Prostate gland (tissue), 2 donors: ENCODE results near the gene RNF40. TPM values are rescaled to one million over a fixed set of nuclear protein-coding genes. Genes with fewer than 3 reads are reported as not detected.
A peak's percentile ranks its signal among the peaks of the same experiment; 100 is the strongest.

ENCODE experiments used
- DNase-seq: peaks from one replicate; pipeline ENCODE4 v3.0.0-alpha.2; 2019; ENCODE audit warnings: low spot score
- H3K27ac ChIP-seq, 2 donors: fragments of 200-600 bp; sonication (generic); 2 replicates each; pipeline ENCODE4 v1.5.1; 2017 to 2019
- H3K27me3 ChIP-seq: fragments of 200-600 bp; sonication (generic); replicated peaks from 2 replicates; pipeline ENCODE4 v1.5.1; 2019; ENCODE audit not compliant: insufficient read depth
- H3K36me3 ChIP-seq, 2 donors: fragments of 200-600 bp; sonication (generic); 1 replicate in 1 of 2; 2 replicates in 1 of 2; pipeline versions ENCODE4 v1.5.1 to v1.8.1; 2017 to 2019
- H3K4me1 ChIP-seq: fragments of 200-600 bp; sonication (generic); replicated peaks from 2 replicates; pipeline ENCODE4 v1.5.1; 2019
- H3K4me3 ChIP-seq, 2 donors: fragments of 200-600 bp; sonication (generic); 2 replicates each; pipeline ENCODE4 v1.5.1; 2017 to 2019
- H3K9me3 ChIP-seq: fragments of 200-600 bp; sonication (generic); 2 replicates; pipeline ENCODE4 v1.5.1; 2017
- POLR2A ChIP-seq: fragments of 450-650 bp; IDR thresholded peaks from one replicate; pipeline ENCODE4 v1.6.1; 2016; ENCODE audit warnings: antibody characterized with exemption, mild to moderate bottlenecking
- POLR2AphosphoS5 ChIP-seq: sonication (generic); formaldehyde crosslinking; IDR thresholded peaks from one replicate; pipeline ENCODE4 v1.6.1; 2017; ENCODE audit warnings: antibody characterized with exemption
- WGBS: methylation state at CpG from one replicate; pipeline ENCODE4 v1.1.5; 2018; 5-methylcytosine and 5-hydroxymethylcytosine counted together
- intact Hi-C: fragments of 100-400 bp; cut with DNase I; formaldehyde crosslinking; loops from one replicate; pipeline ENCODE4 v1.14.2; 2022
- total RNA-seq, 2 donors: library from RNA; depleted of rRNA; stranded (reverse); fragments of >200 nt; gene quantifications; one replicate each; pipeline ENCODE4 v1.1.0, GENCODE V29; 2016
- TF ChIP-seq, protein P1 (sequence below), 4 experiments: fragments of 200-600 bp in 2 of 4; fragments of 450-650 bp in 2 of 4; sonication (generic) in 2 of 4; IDR thresholded peaks; 1 replicate in 3 of 4; 2 replicates in 1 of 4; pipeline ENCODE4 v1.5.1; 2016 to 2019; ENCODE audit warnings: antibody characterized with exemption in 4 of 4, mild to moderate bottlenecking in 2 of 4, moderate library complexity in 2 of 4

RNF40 gene
- total RNA-seq, 2 donors from 2014 or later: 89.9 to 113 TPM

- H3K27me3 ChIP-seq: no peaks in the 10 kb centered on the region
- intact Hi-C loops: loop anchor here (5.0 kb wide), 1 partner anchor 42 kb away; no protein-coding TSS in a partner anchor
- DNase-seq: no peak
- H3K9me3 ChIP-seq: no peaks in the 10 kb centered on the region
- peak overlapping the region; percentile 49 to 64 for H3K4me3 ChIP-seq
- no peaks in the 10 kb centered on the region for H3K4me1 ChIP-seq
- 43% methylated on average over 8 of the region's 8 CpGs for WGBS
- peaks cover 4 to 12% of the 10 kb centered on the region in 2 donors for H3K36me3 ChIP-seq
- peak overlapping the region; percentile 70 to 76 for H3K27ac ChIP-seq
- TF ChIP-seq POLR2A: no peak
- TF ChIP-seq, protein P1, sequence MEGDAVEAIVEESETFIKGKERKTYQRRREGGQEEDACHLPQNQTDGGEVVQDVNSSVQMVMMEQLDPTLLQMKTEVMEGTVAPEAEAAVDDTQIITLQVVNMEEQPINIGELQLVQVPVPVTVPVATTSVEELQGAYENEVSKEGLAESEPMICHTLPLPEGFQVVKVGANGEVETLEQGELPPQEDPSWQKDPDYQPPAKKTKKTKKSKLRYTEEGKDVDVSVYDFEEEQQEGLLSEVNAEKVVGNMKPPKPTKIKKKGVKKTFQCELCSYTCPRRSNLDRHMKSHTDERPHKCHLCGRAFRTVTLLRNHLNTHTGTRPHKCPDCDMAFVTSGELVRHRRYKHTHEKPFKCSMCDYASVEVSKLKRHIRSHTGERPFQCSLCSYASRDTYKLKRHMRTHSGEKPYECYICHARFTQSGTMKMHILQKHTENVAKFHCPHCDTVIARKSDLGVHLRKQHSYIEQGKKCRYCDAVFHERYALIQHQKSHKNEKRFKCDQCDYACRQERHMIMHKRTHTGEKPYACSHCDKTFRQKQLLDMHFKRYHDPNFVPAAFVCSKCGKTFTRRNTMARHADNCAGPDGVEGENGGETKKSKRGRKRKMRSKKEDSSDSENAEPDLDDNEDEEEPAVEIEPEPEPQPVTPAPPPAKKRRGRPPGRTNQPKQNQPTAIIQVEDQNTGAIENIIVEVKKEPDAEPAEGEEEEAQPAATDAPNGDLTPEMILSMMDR (IDR thresholded peaks at IDR 0.05): no peak
- no peak for TF ChIP-seq POLR2AphosphoS5
These were observed 12.4 kb downstream of the RNF40 start for GRCh38 chr16:30774367-30775130.

GRCh38 chr16:30775131-30775391 lies 12.9 kb downstream of the RNF40 start:
- DNase-seq: no peak
- peak overlapping the region; percentile 49 to 64 for H3K4me3 ChIP-seq
- intact Hi-C loops: loop anchor here (5.0 kb wide), 1 partner anchor 43 kb away; no protein-coding TSS in a partner anchor
- H3K9me3 ChIP-seq: no peaks in the 10 kb centered on the region
- TF ChIP-seq, protein P1 (IDR thresholded peaks at IDR 0.05): no peak
- TF ChIP-seq POLR2A (no peak), POLR2AphosphoS5 (no peak)
- peaks cover 3 to 11% of the 10 kb centered on the region in 2 donors for H3K36me3 ChIP-seq
- no peaks in the 10 kb centered on the region for H3K4me1 ChIP-seq
- H3K27me3 ChIP-seq: no peaks in the 10 kb centered on the region
- H3K27ac ChIP-seq: peak overlapping the region; percentile 70 to 76
- WGBS: 7% methylated on average over 15 of the region's 15 CpGs

GRCh38 chr16:30775392-30776188 lies 13.5 kb downstream of the RNF40 start:
- Histone ChIP-seq H3K27me3 (no peaks in the 10 kb centered on the region), H3K4me1 (no peaks in the 10 kb centered on the region), H3K36me3 (peaks cover 3 to 11% of the 10 kb centered on the region in 2 donors), H3K27ac (peak overlapping the region; percentile 70 to 76), H3K9me3 (no peaks in the 10 kb centered on the region), H3K4me3 (peak overlapping the region; percentile 49 to 64)
- DNase-seq: peak; percentile 77
- intact Hi-C loops: loop anchor here (5.0 kb wide), 1 partner anchor 43 kb away; no protein-coding TSS in a partner anchor
- WGBS: under 1% methylated on average over 73 of the region's 81 CpGs
- TF ChIP-seq POLR2A: no peak
- TF ChIP-seq, protein P1 (IDR thresholded peaks at IDR 0.05): no peak
- TF ChIP-seq POLR2AphosphoS5: peak; percentile 88

- 82% methylated on average over 7 of the region's 7 CpGs for WGBS
- peaks cover 0 to 6% of the 10 kb centered on the region in 2 donors for H3K36me3 ChIP-seq
- intact Hi-C loops: loop anchor here (5.0 kb wide), 1 partner anchor 45 kb away; no protein-coding TSS in a partner anchor
- no peaks in the 10 kb centered on the region for H3K4me1 ChIP-seq
- TF ChIP-seq, protein P1 (IDR thresholded peaks at IDR 0.05): no peak
- no peak for TF ChIP-seq POLR2AphosphoS5
- no peak for TF ChIP-seq POLR2A
- no peak overlapping the region for H3K4me3 ChIP-seq
- no peak overlapping the region for H3K27ac ChIP-seq
- H3K27me3 ChIP-seq: no peaks in the 10 kb centered on the region
- no peak for DNase-seq
- H3K9me3 ChIP-seq: no peaks in the 10 kb centered on the region
These were observed 15.6 kb downstream of the RNF40 start for GRCh38 chr16:30777591-30778297.
